GM23338 (cell line): ENCODE data around the gene LMX1B.

Source experiments
- EZH2 ChIP-seq: fragments of 200-600 bp; sonication (generic); IDR thresholded peaks from one replicate; pipeline ENCODE4 v1.8.0; 2017; ENCODE audit warnings: antibody characterized with exemption, mild to moderate bottlenecking, low read depth; ENCODE audit not compliant: unreplicated experiment
- EZH2phosphoT487 ChIP-seq: fragments of 200-600 bp; sonication (generic); IDR thresholded peaks from one replicate; pipeline ENCODE4 v1.8.1; 2018; ENCODE audit warnings: antibody characterized with exemption; ENCODE audit not compliant: unreplicated experiment
- POLR2AphosphoS5 ChIP-seq: IDR thresholded peaks from 2 replicates; pipeline ENCODE4 v1.6.1; 2016; ENCODE audit warnings: antibody characterized with exemption, low read depth
- REST ChIP-seq: IDR thresholded peaks from one replicate; pipeline ENCODE4 v1.6.1; 2018; ENCODE audit warnings: antibody characterized with exemption; ENCODE audit not compliant: unreplicated experiment
- TF ChIP-seq, protein P1 (sequence below), 2 experiments: fragments of 200-600 bp in 1 of 2; sonication (generic) in 1 of 2; conservative IDR thresholded peaks; 2 replicates each; pipeline versions ENCODE4 v1.5.1 to v1.6.1; 2016 to 2017; ENCODE audit warnings: antibody characterized with exemption in 2 of 2, low read depth in 2 of 2, mild to moderate bottlenecking in 2 of 2, moderate library complexity in 1 of 2

- TF ChIP-seq, protein P1, sequence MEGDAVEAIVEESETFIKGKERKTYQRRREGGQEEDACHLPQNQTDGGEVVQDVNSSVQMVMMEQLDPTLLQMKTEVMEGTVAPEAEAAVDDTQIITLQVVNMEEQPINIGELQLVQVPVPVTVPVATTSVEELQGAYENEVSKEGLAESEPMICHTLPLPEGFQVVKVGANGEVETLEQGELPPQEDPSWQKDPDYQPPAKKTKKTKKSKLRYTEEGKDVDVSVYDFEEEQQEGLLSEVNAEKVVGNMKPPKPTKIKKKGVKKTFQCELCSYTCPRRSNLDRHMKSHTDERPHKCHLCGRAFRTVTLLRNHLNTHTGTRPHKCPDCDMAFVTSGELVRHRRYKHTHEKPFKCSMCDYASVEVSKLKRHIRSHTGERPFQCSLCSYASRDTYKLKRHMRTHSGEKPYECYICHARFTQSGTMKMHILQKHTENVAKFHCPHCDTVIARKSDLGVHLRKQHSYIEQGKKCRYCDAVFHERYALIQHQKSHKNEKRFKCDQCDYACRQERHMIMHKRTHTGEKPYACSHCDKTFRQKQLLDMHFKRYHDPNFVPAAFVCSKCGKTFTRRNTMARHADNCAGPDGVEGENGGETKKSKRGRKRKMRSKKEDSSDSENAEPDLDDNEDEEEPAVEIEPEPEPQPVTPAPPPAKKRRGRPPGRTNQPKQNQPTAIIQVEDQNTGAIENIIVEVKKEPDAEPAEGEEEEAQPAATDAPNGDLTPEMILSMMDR (conservative IDR thresholded peaks at IDR 0.05; ENCODE audit: low read depth in 2 of 2): no peak
- TF ChIP-seq REST (no peak), EZH2 (no peak), EZH2phosphoT487 (no peak), POLR2AphosphoS5 (no peak)
Observed at GRCh38 chr9:126617823-126618165, 4.1 kb downstream of the LMX1B start.
